ENCODE data around the gene CLDN1. TPM values are rescaled to one million over a fixed set of nuclear protein-coding genes. Genes with fewer than 3 reads are reported as not detected.
"Not testable (repeated sequence)": the region's sequence is repeated elsewhere in the genome, so short reads cannot be mapped to it uniquely, and the experiment has no call there.

CLDN1 gene
- total RNA-seq, 1 donor from 2014 or later: 14.0 TPM

GRCh38 chr3:190293621-190294020, 28.6 kb downstream of the CLDN1 start:
- no peak for DNase-seq (ENCODE audit: low spot score)

DNA sequence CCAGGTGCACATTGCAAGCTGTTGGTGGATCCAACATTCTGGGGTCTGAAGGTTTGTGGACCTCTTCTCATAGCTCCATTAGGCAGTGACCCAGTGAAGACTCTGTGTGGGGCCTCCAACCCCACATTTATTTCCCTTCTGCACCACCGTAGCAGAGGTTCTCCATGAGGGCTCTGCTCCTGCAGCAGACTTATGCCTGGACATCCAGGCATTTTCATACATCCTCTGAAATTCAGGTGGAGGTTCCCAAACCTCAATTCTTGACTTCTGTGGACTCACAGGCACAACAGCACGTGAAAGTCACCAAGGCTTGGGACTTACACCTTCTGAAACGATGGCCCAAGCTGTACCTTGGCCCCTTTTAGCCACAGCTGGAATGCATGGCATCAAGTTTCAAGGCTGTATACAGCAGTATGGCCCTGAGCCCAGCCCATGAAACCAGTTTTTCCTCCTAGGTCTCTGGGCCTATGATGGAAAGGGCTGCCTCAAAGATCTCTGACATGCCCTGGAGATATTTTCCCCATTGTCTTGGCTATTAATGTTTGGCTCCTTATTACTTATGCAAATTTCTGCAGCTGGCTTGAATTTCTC, 30.2 kb downstream of the CLDN1 start:
- no peak for DNase-seq (ENCODE audit: low spot score)

- DNase-seq (ENCODE audit: low spot score): no peak
Measured at GRCh38 chr3:190289989-190290388, 32.3 kb downstream of the CLDN1 start.

GRCh38 chr3:190288836-190289235, 33.4 kb downstream of the CLDN1 start:
- DNase-seq (ENCODE audit: low spot score): no peak

DNA sequence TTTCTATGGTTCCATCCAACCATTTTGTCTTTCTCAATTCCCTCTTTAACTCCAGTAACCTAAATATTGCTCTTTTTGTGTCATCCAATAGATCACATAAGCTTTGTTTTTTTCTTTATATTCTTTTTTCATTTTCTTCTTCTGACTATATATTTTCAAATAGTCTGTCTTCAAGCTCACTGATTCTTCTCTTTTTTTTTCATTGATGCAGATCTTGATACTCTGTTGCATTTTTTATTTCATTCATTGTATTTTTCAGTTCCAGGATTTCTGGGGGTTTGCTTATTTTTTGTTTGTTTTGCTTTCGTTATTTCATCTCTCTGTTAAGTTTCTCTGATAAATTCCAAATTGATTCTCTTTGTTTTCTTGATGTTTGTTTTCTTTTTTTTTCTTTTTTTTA, 36.2 kb downstream of the CLDN1 start:
- no peak for DNase-seq (ENCODE audit: low spot score)

DNA sequence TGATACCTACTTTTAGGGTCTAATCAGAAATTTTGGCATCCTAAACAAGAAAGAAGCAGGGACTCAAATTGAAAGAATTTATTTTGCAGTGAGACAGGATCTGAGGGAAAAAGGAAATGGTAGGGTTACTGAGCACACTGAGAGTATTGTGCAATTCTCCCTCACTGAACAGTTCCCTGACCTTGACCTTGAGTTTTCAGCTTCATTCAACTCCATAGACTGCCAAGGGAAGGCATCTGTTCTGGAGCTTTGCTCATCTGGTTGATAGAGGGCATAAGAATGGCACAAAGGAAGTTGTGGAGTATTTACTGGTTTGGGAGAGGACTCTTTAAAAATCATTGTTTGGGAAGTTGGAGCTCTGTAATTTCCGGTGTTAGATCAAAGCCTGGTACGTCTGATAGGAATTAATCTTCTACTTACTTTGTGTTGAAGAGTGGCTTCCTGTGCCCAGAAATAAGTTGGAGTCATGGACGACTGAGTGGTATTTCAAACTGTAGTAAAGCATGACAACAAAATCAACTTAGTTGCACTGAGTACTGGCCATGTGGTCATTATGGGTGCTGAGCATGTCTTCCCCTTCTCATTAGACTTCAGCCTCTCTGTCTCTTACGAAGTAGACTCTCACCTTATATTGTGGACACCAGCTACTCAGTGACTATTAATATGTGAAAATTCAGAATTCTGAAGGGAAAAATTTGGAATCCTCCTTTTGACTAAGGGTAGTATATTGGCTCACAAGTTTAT, 40.8 kb downstream of the CLDN1 start:
- DNase-seq (ENCODE audit: low spot score): no peak

- no peak for DNase-seq (ENCODE audit: low spot score)
Measured at GRCh38 chr3:190279690-190280089, 42.6 kb downstream of the CLDN1 start.

GRCh38 chr3:190272747-190273146, 49.5 kb downstream of the CLDN1 start:
- DNase-seq (ENCODE audit: low spot score): no peak

GRCh38 chr3:190269101-190269500, 53.1 kb downstream of the CLDN1 start:
- no peak for DNase-seq (ENCODE audit: low spot score)

- DNase-seq (ENCODE audit: low spot score): not testable (repeated sequence)
Measured at GRCh38 chr3:190267464-190267863, 54.8 kb downstream of the CLDN1 start.

DNA sequence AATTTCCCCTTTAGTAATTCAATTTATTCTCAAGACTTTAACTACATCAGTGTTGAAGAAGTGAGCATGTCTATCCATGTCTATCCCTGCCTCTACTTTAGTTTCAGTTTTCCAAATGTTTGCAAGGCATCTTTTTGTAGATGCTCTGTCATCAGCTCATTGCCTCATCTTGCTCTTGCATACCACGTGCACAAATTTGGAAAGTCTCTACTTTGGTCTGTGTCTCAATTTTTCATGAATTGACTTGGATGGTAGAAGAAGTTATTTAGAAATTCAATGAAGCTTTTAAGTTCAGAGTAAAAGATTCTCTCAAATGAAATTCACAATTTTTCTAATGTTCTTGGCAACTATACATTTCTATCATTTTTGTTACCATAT, 55.3 kb downstream of the CLDN1 start:
- no peak for DNase-seq (ENCODE audit: low spot score)

DNA sequence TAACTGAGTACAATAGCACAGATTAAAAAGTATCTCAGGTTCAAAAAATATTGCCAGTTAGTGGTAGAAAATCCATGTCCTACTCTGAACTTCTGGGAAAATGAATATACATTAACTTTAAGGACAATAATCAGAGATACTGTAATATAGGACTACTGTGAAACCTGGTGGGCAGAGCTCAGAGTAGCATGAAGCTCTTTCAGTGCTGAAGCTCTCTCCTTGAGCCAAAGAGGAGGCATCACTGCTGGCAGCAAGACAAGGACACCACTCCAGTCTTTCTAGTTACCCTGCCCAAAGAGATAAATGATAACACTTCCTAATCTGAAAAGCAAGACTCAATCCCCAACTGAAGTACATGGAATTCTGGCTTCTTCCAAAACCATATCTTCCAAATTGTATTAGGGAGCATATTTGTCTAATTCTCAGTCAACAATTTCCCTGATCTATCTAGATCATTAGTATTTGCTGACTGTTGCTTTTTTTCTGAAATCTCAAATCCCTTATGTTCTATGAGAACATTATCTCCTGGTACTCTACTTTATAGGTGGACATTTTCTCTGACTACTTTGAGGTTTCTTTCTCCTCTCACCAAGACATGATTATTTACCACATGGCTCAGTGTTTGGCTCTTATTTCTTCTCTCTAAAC, 55.9 kb downstream of the CLDN1 start:
- no peak for DNase-seq (ENCODE audit: low spot score)

GRCh38 chr3:190265796-190266195, 56.5 kb downstream of the CLDN1 start:
- DNase-seq (ENCODE audit: low spot score): peak; percentile 15

- DNase-seq (ENCODE audit: low spot score): no peak
Measured at GRCh38 chr3:190265126-190265525, 57.1 kb downstream of the CLDN1 start.

- DNase-seq (ENCODE audit: low spot score): no peak
Measured at GRCh38 chr3:190261740-190262139, 60.5 kb downstream of the CLDN1 start.

DNA sequence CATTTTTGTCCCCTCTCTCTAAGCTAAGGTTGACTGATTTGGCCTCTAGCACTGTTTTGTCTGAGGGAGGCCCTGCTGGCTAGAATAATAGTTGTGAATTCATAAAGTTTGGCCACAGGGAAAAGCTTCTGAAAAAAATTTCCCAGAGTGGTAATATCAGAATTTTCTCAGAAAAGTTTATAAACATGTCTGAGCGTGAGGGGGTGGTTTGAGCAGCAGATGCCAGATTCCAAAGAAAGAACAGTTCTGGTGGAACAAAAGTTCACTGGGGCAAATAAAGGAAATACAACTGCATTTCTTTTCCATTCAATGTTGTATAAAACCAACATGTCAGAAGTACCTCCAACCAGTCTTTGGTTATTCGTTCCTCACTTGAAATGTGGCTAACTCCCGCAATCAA, 61.2 kb downstream of the CLDN1 start:
- no peak for DNase-seq (ENCODE audit: low spot score)

DNA sequence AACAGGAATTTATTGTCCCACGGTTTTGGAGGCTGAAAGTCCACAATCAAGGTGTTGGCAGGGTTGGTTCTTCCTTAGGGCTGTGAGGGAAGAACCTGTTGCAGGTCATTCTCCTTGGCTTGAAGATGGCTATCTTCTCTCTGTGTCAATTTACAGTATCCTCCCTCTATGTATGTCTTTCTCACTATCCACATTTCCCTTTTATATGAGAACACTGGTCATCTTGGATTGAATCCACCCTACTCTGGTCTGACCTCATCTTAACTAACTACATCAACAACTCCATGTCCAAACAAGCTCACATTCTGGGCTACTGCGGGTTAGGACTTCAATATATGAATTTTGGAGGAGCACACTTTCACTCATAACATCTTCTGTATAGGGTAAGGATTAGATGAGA, 61.9 kb downstream of the CLDN1 start:
- DNase-seq (ENCODE audit: low spot score): no peak

DNA sequence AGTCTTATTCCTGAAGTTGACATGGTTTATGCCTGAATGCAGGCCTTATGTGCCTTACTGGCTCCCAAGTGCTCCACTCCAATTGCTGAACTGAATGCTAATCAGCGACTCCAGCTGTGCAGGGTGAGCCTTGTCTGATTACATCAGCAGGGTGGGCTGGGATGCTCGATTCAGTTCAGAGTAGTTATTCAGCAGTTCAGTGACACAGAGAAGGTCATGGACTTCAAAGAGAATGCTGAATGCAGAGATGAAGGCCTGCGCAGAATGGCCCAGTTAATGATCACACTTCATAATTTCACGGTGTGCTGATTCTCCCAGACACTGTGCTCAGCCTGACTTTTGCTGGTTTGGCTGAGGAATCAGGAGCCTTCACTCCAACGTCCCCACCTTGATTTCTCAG, 63.6 kb downstream of the CLDN1 start:
- DNase-seq (ENCODE audit: low spot score): no peak

Other genes starting within 250 kb of the CLDN1 start
- 22.9 TPM for gene P3H2, start 201.5 kb downstream of the CLDN1 start, total RNA-seq (ENCODE audit: insufficient read depth, low replicate concordance)
- gene CLDN16, start 65.7 kb upstream of the CLDN1 start, total RNA-seq (ENCODE audit: insufficient read depth, low replicate concordance): 0.24 TPM
- gene TMEM207, start 127.5 kb upstream of the CLDN1 start, total RNA-seq (ENCODE audit: insufficient read depth, low replicate concordance): 1.2 TPM
- gene IL1RAP, start 191.6 kb upstream of the CLDN1 start, total RNA-seq (ENCODE audit: insufficient read depth, low replicate concordance): 107 TPM

Measured in umbilical cord (tissue), 2 donors.